Caco-2 (cell line): ENCODE data around the gene PNKD. TPM values are rescaled to one million over a fixed set of nuclear protein-coding genes. Genes with fewer than 3 reads are reported as not detected.

Experiments
- BruUV-seq: library from RNA; stranded (reverse); fragments of 400-500 nt; replicated peaks from 2 replicates; lab custom pipeline; 2021; lab: Mats Ljungman, UMichigan
- CTCF ChIA-PET: fragments of 300-600 bp; sonication (Branson Sonifier 250); formaldehyde crosslinking; loops from one replicate; lab custom pipeline; 2022; ENCODE audit warnings: antibody characterized with exemption; lab: Charles Lee
- POLR2A ChIA-PET: fragments of 300-600 bp; sonication (Branson Sonifier 250); formaldehyde crosslinking; loops from one replicate; lab custom pipeline; 2022; ENCODE audit warnings: antibody characterized with exemption; lab: Charles Lee
- DNase-seq, 2 experiments: peaks; one replicate each; pipeline versions ENCODE4 v3.0.0 to v3.0.0-alpha.2; 2020 to 2022
- H3K27me3 ChIP-seq: replicated peaks from 2 replicates; pipeline ENCODE4 v1.6.0; 2011; ENCODE audit warnings: low read length; ENCODE audit not compliant: control insufficient read depth, insufficient read depth
- H3K36me3 ChIP-seq: 2 replicates; pipeline ENCODE4 v1.5.1; 2011; ENCODE audit warnings: low read length; ENCODE audit not compliant: control insufficient read depth, insufficient read depth
- H3K4me1 ChIP-seq: fragments of 250-450 bp; sonication (Bioruptor Pico); 2 replicates; pipeline ENCODE4 v1.5.1; 2020; ENCODE audit warnings: mild to moderate bottlenecking
- H3K4me3 ChIP-seq: 2 replicates; pipeline ENCODE4 v1.5.1; 2011; ENCODE audit warnings: low read depth, mild to moderate bottlenecking, control low read depth, low read length
- H3K9me3 ChIP-seq: fragments of 250-450 bp; sonication (Bioruptor Pico); 2 replicates; pipeline ENCODE4 v1.5.1; 2020; ENCODE audit warnings: mild to moderate bottlenecking, moderate library complexity
- H3K27ac Mint-ChIP-seq: one replicate; pipeline ENCODE4 v1.8.0; 2022; ENCODE audit warnings: mixed read lengths; ENCODE audit not compliant: unreplicated experiment
- H3K27me3 Mint-ChIP-seq: one replicate; pipeline ENCODE4 v1.8.0; 2022; ENCODE audit warnings: mixed read lengths; ENCODE audit not compliant: insufficient read depth, unreplicated experiment
- H3K36me3 Mint-ChIP-seq: one replicate; pipeline ENCODE4 v1.8.0; 2022; ENCODE audit warnings: mild to moderate bottlenecking, mixed read lengths; ENCODE audit not compliant: insufficient read depth, unreplicated experiment
- H3K4me1 Mint-ChIP-seq: one replicate; pipeline ENCODE4 v1.8.0; 2022; ENCODE audit warnings: low read depth, mixed read lengths; ENCODE audit not compliant: unreplicated experiment
- H3K4me3 Mint-ChIP-seq: one replicate; pipeline ENCODE4 v1.8.0; 2022; ENCODE audit warnings: mild to moderate bottlenecking, moderate library complexity, mixed read lengths; ENCODE audit not compliant: unreplicated experiment
- H3K9me3 Mint-ChIP-seq: one replicate; pipeline ENCODE4 v1.8.0; 2022; ENCODE audit warnings: mixed read lengths; ENCODE audit not compliant: unreplicated experiment
- CTCF ChIP-seq, 2 experiments: fragments of 200-600 bp in 1 of 2; IDR thresholded peaks; 1 replicate in 1 of 2; 2 replicates in 1 of 2; pipeline versions ENCODE4 v1.5.1 to v1.8.0; 2011 to 2022; ENCODE audit warnings: antibody characterized with exemption in 1 of 2, control low read depth in 1 of 2, inconsistent platforms in 1 of 2, low read depth in 1 of 2, low read length in 1 of 2, mild to moderate bottlenecking in 1 of 2, moderate library complexity in 1 of 2; ENCODE audit not compliant: insufficient read depth in 1 of 2, severe bottlenecking in 1 of 2, unreplicated experiment in 1 of 2
- intact Hi-C: fragments of 100-400 bp; cut with micrococcal nuclease; formaldehyde crosslinking; loops from one replicate; pipeline ENCODE4 v1.10.0; 2022; ENCODE audit not compliant: unreplicated experiment
- total RNA-seq: library from RNA; stranded (reverse); gene quantifications from 2 replicates; pipeline ENCODE4 v1.2.3, GENCODE V29; 2022

The PNKD gene
- total RNA-seq, 1 experiment from 2014 or later, result 39.2 TPM

- intact Hi-C loops, result no loop called here
- TF ChIP-seq CTCF (IDR thresholded peaks at IDR 0.05; ENCODE audit: insufficient read depth in 1 of 2, low read depth in 1 of 2, low read length in 1 of 2, severe bottlenecking in 1 of 2, unreplicated experiment in 1 of 2), result no peak
- DNase-seq, result no peak
- Mint-ChIP-seq H3K9me3 (no peaks in the 10 kb centered on the region), H3K27ac (peak overlapping the region; percentile 19), H3K4me3 (no peak overlapping the region), H3K4me1 (peaks cover 5% of the 10 kb centered on the region), H3K36me3 (peaks cover 52% of the 10 kb centered on the region), H3K27me3 (no peaks in the 10 kb centered on the region)
- ChIA-PET POLR2A (interaction anchor here (1.2 kb wide), 1 partner anchor 8 kb away, joined by 5 read pairs; the partner anchor contains the start of genes AAMP and PNKD), CTCF (no interaction called here)
- Histone ChIP-seq H3K4me1 (peaks cover 20% of the 10 kb centered on the region), H3K4me3 (no peak overlapping the region), H3K9me3 (no peaks in the 10 kb centered on the region), H3K27me3 (no peaks in the 10 kb centered on the region), H3K36me3 (peaks cover 5% of the 10 kb centered on the region; the same call in 1 of the 2 replicates)
- BruUV-seq, result no TSS peak
Observed at GRCh38 chr2:218261423-218262236, 8.7 kb upstream of the PNKD start.

GRCh38 chr2:218262237-218262600 is 8.1 kb upstream of the PNKD start:
- Mint-ChIP-seq H3K4me3 (no peak overlapping the region), H3K9me3 (no peaks in the 10 kb centered on the region), H3K36me3 (peaks cover 58% of the 10 kb centered on the region), H3K27ac (no peak overlapping the region), H3K4me1 (peaks cover 5% of the 10 kb centered on the region), H3K27me3 (no peaks in the 10 kb centered on the region)
- POLR2A ChIA-PET, result no interaction called here
- intact Hi-C loops, result no loop called here
- BruUV-seq, result no TSS peak
- no peak for DNase-seq
- no peak for TF ChIP-seq CTCF (IDR thresholded peaks at IDR 0.05; ENCODE audit: insufficient read depth in 1 of 2, low read depth in 1 of 2, low read length in 1 of 2, severe bottlenecking in 1 of 2, unreplicated experiment in 1 of 2)
- CTCF ChIA-PET, result no interaction called here
- peaks cover 20% of the 10 kb centered on the region for H3K4me1 ChIP-seq
- no peaks in the 10 kb centered on the region for H3K9me3 ChIP-seq
- no peak overlapping the region for H3K4me3 ChIP-seq
- no peaks in the 10 kb centered on the region for H3K27me3 ChIP-seq
- peaks cover 6% of the 10 kb centered on the region; the same call in 1 of the 2 replicates for H3K36me3 ChIP-seq

DNA sequence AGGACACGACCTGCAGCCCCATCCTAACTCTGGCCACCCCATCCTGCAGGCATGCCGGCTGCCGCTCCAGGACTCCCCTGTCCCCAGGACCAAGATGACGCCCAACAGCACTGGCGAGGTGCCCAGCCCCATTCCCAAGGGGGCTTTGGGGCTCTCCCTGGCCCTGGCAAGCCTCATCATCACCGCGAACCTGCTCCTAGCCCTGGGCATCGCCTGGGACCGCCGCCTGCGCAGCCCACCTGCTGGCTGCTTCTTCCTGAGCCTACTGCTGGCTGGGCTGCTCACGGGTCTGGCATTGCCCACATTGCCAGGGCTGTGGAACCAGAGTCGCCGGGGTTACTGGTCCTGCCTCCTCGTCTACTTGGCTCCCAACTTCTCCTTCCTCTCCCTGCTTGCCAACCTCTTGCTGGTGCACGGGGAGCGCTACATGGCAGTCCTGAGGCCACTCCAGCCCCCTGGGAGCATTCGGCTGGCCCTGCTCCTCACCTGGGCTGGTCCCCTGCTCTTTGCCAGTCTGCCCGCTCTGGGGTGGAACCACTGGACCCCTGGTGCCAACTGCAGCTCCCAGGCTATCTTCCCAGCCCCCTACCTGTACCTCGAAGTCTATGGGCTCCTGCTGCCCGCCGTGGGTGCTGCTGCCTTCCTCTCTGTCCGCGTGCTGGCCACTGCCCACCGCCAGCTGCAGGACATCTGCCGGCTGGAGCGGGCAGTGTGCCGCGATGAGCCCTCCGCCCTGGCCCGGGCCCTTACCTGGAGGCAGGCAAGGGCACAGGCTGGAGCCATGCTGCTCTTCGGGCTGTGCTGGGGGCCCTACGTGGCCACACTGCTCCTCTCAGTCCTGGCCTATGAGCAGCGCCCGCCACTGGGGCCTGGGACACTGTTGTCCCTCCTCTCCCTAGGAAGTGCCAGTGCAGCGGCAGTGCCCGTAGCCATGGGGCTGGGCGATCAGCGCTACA is 7.4 kb upstream of the PNKD start:
- Mint-ChIP-seq H3K27me3 (no peaks in the 10 kb centered on the region), H3K27ac (no peak overlapping the region), H3K4me1 (peaks cover 5% of the 10 kb centered on the region), H3K36me3 (peaks cover 58% of the 10 kb centered on the region), H3K4me3 (no peak overlapping the region), H3K9me3 (no peaks in the 10 kb centered on the region)
- Histone ChIP-seq H3K4me3 (no peak overlapping the region), H3K4me1 (peaks cover 20% of the 10 kb centered on the region), H3K36me3 (peaks cover 6% of the 10 kb centered on the region; the same call in 1 of the 2 replicates), H3K27me3 (no peaks in the 10 kb centered on the region), H3K9me3 (no peaks in the 10 kb centered on the region)
- no peak for TF ChIP-seq CTCF (IDR thresholded peaks at IDR 0.05; ENCODE audit: insufficient read depth in 1 of 2, low read depth in 1 of 2, low read length in 1 of 2, severe bottlenecking in 1 of 2, unreplicated experiment in 1 of 2)
- no TSS peak for BruUV-seq
- intact Hi-C loops, result no loop called here
- ChIA-PET CTCF (no interaction called here), POLR2A (no interaction called here)
- no peak for DNase-seq
